HepG2 (cell line): ENCODE data around the gene RTN4RL2. TPM values are rescaled to one million over a fixed set of nuclear protein-coding genes. Genes with fewer than 3 reads are reported as not detected.

Experiments used
- CBX1 ChIP-seq: IDR thresholded peaks from one replicate; pipeline ENCODE4 v1.6.1; 2016; ENCODE audit warnings: antibody characterized with exemption, low read depth
- CEBPG ChIP-seq: IDR thresholded peaks from 2 replicates; pipeline ENCODE4 v1.6.1; 2016
- ESRRA ChIP-seq: sonication (generic); formaldehyde crosslinking; IDR thresholded peaks from 2 replicates; pipeline ENCODE4 v1.5.1; 2020; ENCODE audit warnings: mild to moderate bottlenecking, low read depth, missing genetic modification reagents
- FOXK1 ChIP-seq: sonication (generic); formaldehyde crosslinking; IDR thresholded peaks from 2 replicates; pipeline ENCODE4 v1.4.0; 2020; ENCODE audit warnings: low read depth, missing genetic modification reagents, borderline replicate concordance
- FOXP4 ChIP-seq: sonication (generic); formaldehyde crosslinking; IDR thresholded peaks from 2 replicates; pipeline ENCODE4 v1.4.0; 2020; ENCODE audit warnings: missing genetic modification reagents
- GFI1 ChIP-seq: sonication (generic); formaldehyde crosslinking; IDR thresholded peaks from 2 replicates; pipeline ENCODE4 v1.5.0; 2020; ENCODE audit warnings: missing genetic modification reagents, mild to moderate bottlenecking, borderline replicate concordance
- IKZF1 ChIP-seq: fragments of 450-650 bp; IDR thresholded peaks from 2 replicates; pipeline ENCODE4 v1.7.1; 2016
- IRF9 ChIP-seq: sonication (generic); formaldehyde crosslinking; IDR thresholded peaks from 2 replicates; pipeline ENCODE4 v1.8.0; 2022; ENCODE audit warnings: missing genetic modification reagents, mild to moderate bottlenecking, borderline replicate concordance
- MIER3 ChIP-seq: IDR thresholded peaks from 2 replicates; pipeline ENCODE4 v1.6.1; 2016; ENCODE audit warnings: missing compliant biosample characterization, borderline replicate concordance
- MTA1 ChIP-seq: sonication (generic); formaldehyde crosslinking; IDR thresholded peaks from 2 replicates; pipeline ENCODE4 v1.4.0; 2020; ENCODE audit warnings: missing genetic modification reagents, mild to moderate bottlenecking, borderline replicate concordance
- NONO ChIP-seq, 2 experiments: fragments of 450-650 bp in 1 of 2; sonication (generic) in 1 of 2; formaldehyde crosslinking in 1 of 2; IDR thresholded peaks in 1 of 2; conservative IDR thresholded peaks in 1 of 2; 2 replicates each; pipeline versions ENCODE4 v1.6.1 to v1.8.0; 2017 to 2022; ENCODE audit warnings: mild to moderate bottlenecking in 1 of 2, missing genetic modification reagents in 1 of 2, moderate library complexity in 1 of 2
- ZFP37 ChIP-seq: sonication (generic); formaldehyde crosslinking; IDR thresholded peaks from 2 replicates; pipeline ENCODE4 v1.4.0; 2020; ENCODE audit warnings: missing genetic modification reagents, borderline replicate concordance
- ZNF136 ChIP-seq: sonication (generic); formaldehyde crosslinking; IDR thresholded peaks from 2 replicates; pipeline ENCODE4 v1.8.1; 2022; ENCODE audit warnings: low read depth, mild to moderate bottlenecking, moderate library complexity, missing genetic modification reagents
- ZNF557 ChIP-seq: sonication (generic); formaldehyde crosslinking; IDR thresholded peaks from 2 replicates; pipeline ENCODE4 v1.4.0; 2020; ENCODE audit warnings: missing genetic modification reagents
- ZNF607 ChIP-seq: sonication (generic); formaldehyde crosslinking; IDR thresholded peaks from 2 replicates; pipeline ENCODE4 v1.5.1; 2020; ENCODE audit warnings: missing genetic modification reagents, mild to moderate bottlenecking, borderline replicate concordance
- ZNF7 ChIP-seq: IDR thresholded peaks from 2 replicates; pipeline ENCODE4 v1.6.1; 2016; ENCODE audit warnings: missing biosample characterization, missing genetic modification reagents
- polyA plus RNA-seq, 8 experiments: library from polyadenylated mRNA; depleted of rRNA in 3 of 8; stranded (reverse) in 7 of 8; unstranded in 1 of 8; fragments of >200 nt; fragmentation: Illumina TruSeq in 4 of 8; extraction: Trizol in 4 of 8; gene quantifications; 2 replicates each; pipeline versions ENCODE4 v1.2.1 to v1.2.3, GENCODE V29; 2011 to 2016; ENCODE audit warnings: low read depth in 4 of 8, missing spikeins in 1 of 8, mixed read lengths in 1 of 8; ENCODE audit not compliant: insufficient read depth in 1 of 8
- total RNA-seq, 5 experiments: library from RNA; depleted of rRNA; stranded (reverse); fragments of >200 nt; fragmentation: Illumina TruSeq; extraction: Trizol; gene quantifications; 2 replicates each; pipeline ENCODE4 v1.2.3, GENCODE V29; 2016; ENCODE audit warnings: low read depth in 1 of 5
- TF ChIP-seq, protein P1 (sequence below): sonication (generic); formaldehyde crosslinking; IDR thresholded peaks from 2 replicates; pipeline ENCODE4 v1.4.0; 2020; ENCODE audit warnings: missing genetic modification reagents
- TF ChIP-seq, protein P2 (sequence below): IDR thresholded peaks from 2 replicates; pipeline ENCODE4 v1.6.1; 2016; ENCODE audit warnings: missing biosample characterization, missing genetic modification reagents, low read depth
- TF ChIP-seq, protein P3 (sequence below): sonication (generic); formaldehyde crosslinking; IDR thresholded peaks from 2 replicates; pipeline ENCODE4 v1.4.0; 2020; ENCODE audit warnings: missing genetic modification reagents, borderline replicate concordance

Gene RTN4RL2
- total and polyA plus RNA-seq, 2 of the 13 experiments (the other 11 are each of a cell fraction or from before 2014, with no cell fraction given), result 1.3 to 4.3 TPM

- TF ChIP-seq ESRRA (CRISPR knock-in tag), result no peak
- no peak for TF ChIP-seq NONO (IDR thresholded peaks at IDR 0.05)
- TF ChIP-seq NONO (CRISPR knock-in tag; conservative IDR thresholded peaks at IDR 0.05), result peak; percentile 31; the same call in 1 of the 2 replicates
- TF ChIP-seq, protein P1, sequence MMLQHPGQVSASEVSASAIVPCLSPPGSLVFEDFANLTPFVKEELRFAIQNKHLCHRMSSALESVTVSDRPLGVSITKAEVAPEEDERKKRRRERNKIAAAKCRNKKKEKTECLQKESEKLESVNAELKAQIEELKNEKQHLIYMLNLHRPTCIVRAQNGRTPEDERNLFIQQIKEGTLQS, result no peak
- TF ChIP-seq IKZF1, result no peak
- peak; percentile 37; the same call in 1 of the 2 replicates for TF ChIP-seq FOXK1 (CRISPR knock-in tag)
- TF ChIP-seq IRF9 (CRISPR knock-in tag), result 0 out of 2 replicates have a peak, but pooled peaks have one; percentile 13
- TF ChIP-seq, protein P2, sequence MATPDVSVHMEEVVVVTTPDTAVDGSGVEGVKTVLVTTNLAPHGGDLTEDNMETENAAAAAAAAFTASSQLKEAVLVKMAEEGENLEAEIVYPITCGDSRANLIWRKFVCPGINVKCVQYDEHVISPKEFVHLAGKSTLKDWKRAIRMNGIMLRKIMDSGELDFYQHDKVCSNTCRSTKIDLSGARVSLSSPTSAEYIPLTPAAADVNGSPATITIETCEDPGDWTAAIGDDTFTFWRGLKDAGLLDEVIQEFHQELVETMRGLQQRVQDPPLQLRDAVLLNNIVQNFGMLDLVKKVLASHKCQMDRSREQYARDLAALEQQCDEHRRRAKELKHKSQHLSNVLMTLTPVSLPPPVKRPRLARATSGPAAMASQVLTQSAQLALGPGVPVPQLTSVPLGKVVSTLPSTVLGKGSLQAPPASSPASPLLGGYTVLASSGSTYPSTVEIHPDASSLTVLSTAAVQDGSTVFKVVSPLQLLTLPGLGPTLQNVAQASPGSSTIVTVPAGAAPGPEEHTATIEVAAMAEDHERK (CRISPR knock-in tag), result no peak
- TF ChIP-seq ZFP37, result no peak
- peak; percentile 83 for TF ChIP-seq FOXP4 (CRISPR knock-in tag)
- TF ChIP-seq ZNF7 (CRISPR knock-in tag), result no peak
- TF ChIP-seq CEBPG (CRISPR knock-in tag), result peak; percentile 77
- no peak for TF ChIP-seq ZNF136 (CRISPR knock-in tag)
- no peak for TF ChIP-seq MTA1 (CRISPR knock-in tag)
- TF ChIP-seq, protein P3, sequence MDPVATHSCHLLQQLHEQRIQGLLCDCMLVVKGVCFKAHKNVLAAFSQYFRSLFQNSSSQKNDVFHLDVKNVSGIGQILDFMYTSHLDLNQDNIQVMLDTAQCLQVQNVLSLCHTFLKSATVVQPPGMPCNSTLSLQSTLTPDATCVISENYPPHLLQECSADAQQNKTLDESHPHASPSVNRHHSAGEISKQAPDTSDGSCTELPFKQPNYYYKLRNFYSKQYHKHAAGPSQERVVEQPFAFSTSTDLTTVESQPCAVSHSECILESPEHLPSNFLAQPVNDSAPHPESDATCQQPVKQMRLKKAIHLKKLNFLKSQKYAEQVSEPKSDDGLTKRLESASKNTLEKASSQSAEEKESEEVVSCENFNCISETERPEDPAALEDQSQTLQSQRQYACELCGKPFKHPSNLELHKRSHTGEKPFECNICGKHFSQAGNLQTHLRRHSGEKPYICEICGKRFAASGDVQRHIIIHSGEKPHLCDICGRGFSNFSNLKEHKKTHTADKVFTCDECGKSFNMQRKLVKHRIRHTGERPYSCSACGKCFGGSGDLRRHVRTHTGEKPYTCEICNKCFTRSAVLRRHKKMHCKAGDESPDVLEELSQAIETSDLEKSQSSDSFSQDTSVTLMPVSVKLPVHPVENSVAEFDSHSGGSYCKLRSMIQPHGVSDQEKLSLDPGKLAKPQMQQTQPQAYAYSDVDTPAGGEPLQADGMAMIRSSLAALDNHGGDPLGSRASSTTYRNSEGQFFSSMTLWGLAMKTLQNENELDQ (CRISPR knock-in tag), result no peak
- TF ChIP-seq MIER3 (CRISPR knock-in tag), result peak; percentile 38; the same call in 1 of the 2 replicates
- TF ChIP-seq ZNF607 (CRISPR knock-in tag), result no peak
- TF ChIP-seq GFI1, result 0 out of 2 replicates have a peak, but pooled peaks have one; percentile 21
- TF ChIP-seq ZNF557 (CRISPR knock-in tag), result no peak
- no peak for TF ChIP-seq CBX1
Observed at GRCh38 chr11:57440744-57441414, 19.4 kb upstream of the RTN4RL2 start (continued).
